PC-9 (cell line): ENCODE results near the gene ZCRB1. TPM values are rescaled to one million over a fixed set of nuclear protein-coding genes. Genes with fewer than 3 reads are reported as not detected.

Experiments used
- BruUV-seq: library from RNA; stranded (reverse); fragments of 400-500 nt; replicated peaks from 2 replicates; lab custom pipeline; 2021; lab: Mats Ljungman, UMichigan
- CTCF ChIA-PET: fragments of 300-600 bp; sonication (Branson Sonifier 250); formaldehyde crosslinking; loops from one replicate; lab custom pipeline; 2022; ENCODE audit warnings: antibody characterized with exemption; lab: Charles Lee
- POLR2A ChIA-PET: fragments of 300-600 bp; sonication (Branson Sonifier 250); formaldehyde crosslinking; loops from one replicate; lab custom pipeline; 2022; ENCODE audit warnings: antibody characterized with exemption; ENCODE audit not compliant: unreplicated experiment; lab: Charles Lee
- DNase-seq, 2 experiments: peaks; one replicate each; pipeline versions ENCODE4 v3.0.0 to v3.0.0-alpha.2; 2015 to 2022; ENCODE audit warnings: mixed read lengths in 1 of 2
- H2AFZ ChIP-seq: fragments of 200-600 bp; sonication (generic); 2 replicates; pipeline ENCODE4 v1.8.1; 2017; ENCODE audit warnings: antibody characterized with exemption
- H3F3A ChIP-seq: fragments of 200-600 bp; sonication (generic); 2 replicates; pipeline ENCODE4 v1.8.1; 2017; ENCODE audit warnings: antibody characterized with exemption, mild to moderate bottlenecking, low read depth; ENCODE audit not compliant: insufficient read depth
- H3K27ac ChIP-seq: fragments of 200-600 bp; sonication (generic); 2 replicates; pipeline ENCODE4 v1.6.1; 2016; ENCODE audit warnings: mixed run types
- H3K27me3 ChIP-seq: fragments of 200-600 bp; sonication (generic); 2 replicates; pipeline ENCODE4 v1.6.1; 2016; ENCODE audit warnings: low read depth, mixed run types; ENCODE audit not compliant: insufficient read depth
- H3K36me3 ChIP-seq: fragments of 200-600 bp; sonication (generic); 2 replicates; pipeline ENCODE4 v1.6.1; 2016; ENCODE audit warnings: low read depth, mixed run types
- H3K4me1 ChIP-seq: fragments of 200-600 bp; sonication (generic); replicated peaks from 2 replicates; pipeline ENCODE4 v1.6.1; 2016; ENCODE audit warnings: mixed run types; ENCODE audit not compliant: insufficient read depth
- H3K4me2 ChIP-seq: fragments of 200-600 bp; sonication (generic); 2 replicates; pipeline ENCODE4 v1.6.1; 2017; ENCODE audit warnings: mixed run types
- H3K4me3 ChIP-seq: fragments of 200-600 bp; sonication (generic); 2 replicates; pipeline ENCODE4 v1.6.1; 2016; ENCODE audit warnings: mixed run types
- H3K79me2 ChIP-seq: fragments of 200-600 bp; sonication (generic); 2 replicates; pipeline ENCODE4 v1.6.1; 2017; ENCODE audit warnings: low read depth, mixed run types
- H3K9me2 ChIP-seq: fragments of 200-600 bp; sonication (generic); 2 replicates; pipeline ENCODE4 v1.8.1; 2017; ENCODE audit warnings: mild to moderate bottlenecking; ENCODE audit not compliant: insufficient read depth
- H3K9me3 ChIP-seq: fragments of 200-600 bp; sonication (generic); 2 replicates; pipeline ENCODE4 v1.8.1; 2016; ENCODE audit warnings: low read depth; ENCODE audit not compliant: insufficient read depth
- H4K20me1 ChIP-seq: fragments of 200-600 bp; sonication (generic); 2 replicates; pipeline ENCODE4 v1.8.1; 2017; ENCODE audit not compliant: insufficient read depth
- CTCF ChIP-seq: fragments of 200-600 bp; sonication (generic); conservative IDR thresholded peaks from 2 replicates; pipeline ENCODE4 v1.6.1; 2017; ENCODE audit warnings: mixed run types, antibody characterized with exemption, mild to moderate bottlenecking, moderate library complexity
- EZH2 ChIP-seq: fragments of 200-600 bp; sonication (generic); IDR thresholded peaks from 2 replicates; pipeline ENCODE4 v1.8.0; 2017; ENCODE audit warnings: antibody characterized with exemption, low read depth
- intact Hi-C: fragments of 100-400 bp; cut with micrococcal nuclease; formaldehyde crosslinking; loops from one replicate; pipeline ENCODE4 v1.10.0; 2022; ENCODE audit not compliant: unreplicated experiment
- microRNA-seq: library from miRNA; unstranded; fragments of <30 nt; microRNA quantifications from one replicate; pipeline ENCODE4 v1.2.0, GENCODE V29; 2021; ENCODE audit warnings: borderline number of aligned reads, borderline replicate concordance
- total RNA-seq: library from RNA; stranded (reverse); gene quantifications from 2 replicates; pipeline ENCODE4 v1.2.3, GENCODE V29; 2021

Gene ZCRB1
- total RNA-seq, 1 experiment from 2014 or later, result 69.3 TPM

GRCh38 chr12:42262271-42262670 lies 63.6 kb downstream of the ZCRB1 start:
- ChIA-PET CTCF (no interaction called here), POLR2A (interaction anchor here (0.6 kb wide), 1 partner anchor 19 kb away, joined by 6 read pairs; no protein-coding TSS in a partner anchor)
- H3K36me3 ChIP-seq, result no peaks in the 10 kb centered on the region
- no peak overlapping the region for H3K4me2 ChIP-seq
- no peaks in the 10 kb centered on the region for H4K20me1 ChIP-seq
- no peaks in the 10 kb centered on the region for H3K9me2 ChIP-seq
- H3K4me3 ChIP-seq, result no peak overlapping the region
- H2AFZ ChIP-seq, result no peak overlapping the region
- no peaks in the 10 kb centered on the region for H3K9me3 ChIP-seq
- no peaks in the 10 kb centered on the region for H3K4me1 ChIP-seq
- no peak for DNase-seq
- no peaks in the 10 kb centered on the region for H3F3A ChIP-seq
- no peaks in the 10 kb centered on the region for H3K27me3 ChIP-seq
- no peak overlapping the region for H3K27ac ChIP-seq
- TF ChIP-seq CTCF (no peak), EZH2 (no peak)
- BruUV-seq, result no TSS peak
- H3K79me2 ChIP-seq, result no peaks in the 10 kb centered on the region
- intact Hi-C loops, result no loop called here

Small RNA genes lying within 50 kb of the gene (microRNA-seq; reads per million reads assigned to microRNA genes)
- gene MIR7851, result not detected

Other genes with a start within 250 kb of the ZCRB1 start
- gene GXYLT1, start 181.2 kb downstream of the ZCRB1 start, total RNA-seq, result 7.8 TPM in 2 replicates
- gene YAF2, start 87.8 kb downstream of the ZCRB1 start, total RNA-seq, result 11.6 and 17.6 TPM in 2 replicates
- 51.1 and 61.9 TPM in 2 replicates for gene PPHLN1, start 73 bp upstream of the ZCRB1 start, total RNA-seq